ENCODE data around the gene TUBB1.
"Not testable (repeated sequence)": the region's sequence is repeated elsewhere in the genome, so short reads cannot be mapped to it uniquely, and the experiment has no call there.

TUBB1 gene

DNA sequence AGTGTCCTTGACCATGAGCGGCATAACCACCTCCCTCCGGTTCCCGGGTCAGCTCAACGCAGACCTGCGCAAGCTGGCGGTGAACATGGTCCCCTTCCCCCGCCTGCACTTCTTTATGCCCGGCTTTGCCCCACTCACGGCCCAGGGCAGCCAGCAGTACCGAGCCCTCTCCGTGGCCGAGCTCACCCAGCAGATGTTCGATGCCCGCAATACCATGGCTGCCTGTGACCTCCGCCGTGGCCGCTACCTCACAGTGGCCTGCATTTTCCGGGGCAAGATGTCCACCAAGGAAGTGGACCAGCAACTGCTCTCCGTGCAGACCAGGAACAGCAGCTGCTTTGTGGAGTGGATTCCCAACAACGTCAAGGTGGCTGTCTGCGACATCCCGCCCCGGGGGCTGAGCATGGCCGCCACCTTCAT lies 4.9 kb downstream of the TUBB1 start:
- no peak for DNase-seq

DNA sequence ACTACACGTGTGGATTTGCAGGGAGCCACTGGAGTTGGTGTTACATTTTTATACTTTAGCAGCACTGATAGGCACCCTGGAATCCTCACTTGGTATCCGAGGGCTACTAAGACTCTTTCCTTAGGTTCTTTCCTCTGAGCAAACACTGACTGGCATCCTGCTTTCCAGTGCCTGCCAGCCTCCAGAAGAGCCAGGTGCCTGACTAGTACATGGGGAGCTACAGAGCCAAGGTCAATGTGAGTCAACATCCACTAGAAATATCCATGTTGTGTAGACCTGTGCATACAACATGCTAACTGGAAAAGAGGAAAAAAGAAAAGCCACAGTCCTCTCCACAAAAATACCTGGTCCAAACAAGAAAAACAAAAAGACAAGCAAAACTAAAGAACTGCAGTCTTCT lies 5.9 kb downstream of the TUBB1 start:
- DNase-seq = no peak

DNA sequence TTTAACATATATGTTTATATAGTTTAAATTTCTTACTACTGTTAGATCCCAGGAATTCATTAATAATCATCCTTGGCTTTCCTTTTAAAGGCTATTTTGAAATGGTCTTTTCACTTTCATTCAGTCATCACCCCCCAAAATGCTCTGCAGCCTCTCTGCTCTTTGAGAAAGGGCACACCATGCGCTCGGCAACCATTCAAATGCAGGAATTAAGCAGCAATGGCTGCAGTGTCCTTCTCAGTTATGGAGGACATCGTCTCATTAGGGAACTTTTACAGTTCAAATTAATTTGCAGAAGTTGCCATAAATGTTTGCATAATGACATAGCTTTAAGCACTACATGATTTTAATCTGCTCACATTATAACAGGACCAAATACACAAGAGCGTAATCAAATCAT lies 6.3 kb downstream of the TUBB1 start:
- no peak for DNase-seq

DNA sequence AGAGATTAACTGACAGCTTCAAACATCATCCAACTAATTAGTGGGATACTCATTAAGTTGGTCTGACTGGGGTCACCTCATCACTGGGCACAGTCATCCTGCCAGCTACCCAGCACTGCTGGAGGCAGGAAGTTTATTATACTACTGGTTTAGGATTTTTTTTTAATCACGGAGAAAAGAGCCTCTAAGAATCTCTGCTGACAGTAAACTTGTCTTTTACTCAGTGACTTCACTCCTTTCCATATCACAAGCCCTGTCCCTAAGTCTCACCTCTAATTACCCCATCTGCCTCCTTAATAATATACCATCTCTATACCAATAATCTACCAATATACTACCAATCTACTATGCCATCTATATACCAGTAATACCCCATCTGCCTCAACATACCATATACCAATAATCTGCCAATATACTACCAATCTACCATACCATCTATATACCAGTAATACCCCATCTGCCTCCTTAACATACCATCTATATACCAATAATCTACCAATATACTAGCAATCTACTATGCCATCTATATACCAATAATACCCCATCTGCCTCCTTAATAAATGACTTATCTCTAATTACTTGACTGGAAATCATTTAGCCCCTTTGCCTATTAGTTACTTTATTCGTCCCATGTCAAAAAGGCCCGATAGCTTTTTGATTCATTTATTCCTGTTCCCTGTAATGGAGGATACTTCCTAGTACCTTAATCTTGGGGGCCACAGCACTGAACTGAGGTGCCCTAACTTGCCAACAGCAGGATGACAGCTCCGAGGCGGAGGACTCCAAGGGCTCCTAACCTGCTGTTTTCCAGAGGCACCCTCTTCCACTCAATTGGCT lies 7.9 kb downstream of the TUBB1 start:
- no peak for DNase-seq

DNA sequence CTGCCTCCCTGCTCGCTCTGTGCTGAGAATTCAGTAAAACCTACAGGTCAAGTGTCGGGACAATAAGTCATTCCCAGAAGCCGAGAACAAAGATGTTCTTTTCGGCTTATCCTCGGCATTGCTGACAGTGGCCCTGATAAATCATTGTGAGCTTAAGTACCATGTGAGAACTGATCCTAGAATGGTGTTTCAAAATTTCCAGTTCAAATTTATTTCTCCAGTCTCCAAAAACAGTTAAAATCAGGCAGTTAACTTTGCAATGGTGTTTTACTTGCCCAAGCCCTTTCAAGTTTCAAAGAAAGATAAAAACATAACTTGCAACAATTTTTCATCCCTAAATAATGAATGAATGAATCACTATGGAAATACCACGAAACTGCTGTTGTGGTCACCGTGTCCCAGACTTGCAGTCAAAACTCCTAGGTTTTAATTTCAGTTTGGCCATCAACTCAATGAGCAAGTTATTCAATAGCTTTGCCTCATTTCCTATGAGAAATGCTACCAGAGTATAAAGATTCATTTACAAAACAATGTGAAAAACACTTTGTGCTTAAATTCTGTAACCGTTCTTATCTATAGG lies 8.6 kb downstream of the TUBB1 start:
- no peak for DNase-seq

DNA sequence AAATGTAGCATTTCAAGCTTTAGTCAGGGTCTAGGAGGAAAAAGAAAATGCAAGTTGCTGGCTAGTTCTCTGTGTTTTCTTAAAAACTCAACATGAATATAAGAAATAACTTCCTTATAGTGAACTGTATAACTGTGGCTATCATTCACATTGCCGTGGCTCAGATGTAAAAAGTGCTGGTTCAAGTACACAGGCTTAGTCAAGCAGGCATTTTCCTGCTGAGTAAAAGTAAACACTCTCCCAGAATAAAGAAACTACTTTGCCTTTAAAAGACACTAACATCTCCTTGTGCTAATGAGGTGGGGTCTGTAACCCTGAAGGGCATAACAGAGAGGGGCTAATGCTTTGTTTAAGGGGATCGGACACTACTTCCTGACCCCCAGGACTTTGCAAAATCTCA lies 9.6 kb downstream of the TUBB1 start:
- no peak for DNase-seq

DNA sequence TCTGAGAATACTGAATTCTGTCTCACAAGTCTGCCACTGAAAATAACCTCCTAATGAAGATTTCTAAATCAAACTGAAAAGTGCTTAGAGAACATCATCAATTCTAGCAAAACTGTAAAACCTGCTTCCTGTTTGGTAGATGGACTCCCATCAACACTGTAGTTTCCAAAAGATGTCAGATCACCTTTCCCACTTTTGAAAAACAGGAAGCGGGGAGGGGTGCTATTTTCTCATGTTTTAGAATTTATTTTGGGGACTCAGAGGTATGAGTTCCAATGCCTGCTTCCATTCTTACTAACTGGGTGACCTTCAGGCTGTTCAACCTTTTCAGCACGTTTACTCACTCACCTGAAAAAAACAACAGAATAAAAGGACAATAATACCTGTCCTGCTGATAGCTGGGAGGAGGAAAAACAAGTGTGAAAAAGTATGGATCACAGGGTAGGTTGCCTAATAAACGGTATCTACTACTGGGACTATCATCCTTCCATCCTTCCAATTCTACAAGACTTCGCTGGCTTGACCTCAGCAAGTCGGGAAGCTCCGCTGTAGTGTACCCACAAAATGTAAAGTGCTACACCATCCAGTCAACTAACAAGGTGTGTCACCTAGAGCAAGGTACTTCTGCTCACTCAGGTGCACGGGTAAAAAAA lies 11.8 kb downstream of the TUBB1 start:
- no peak for DNase-seq

DNA sequence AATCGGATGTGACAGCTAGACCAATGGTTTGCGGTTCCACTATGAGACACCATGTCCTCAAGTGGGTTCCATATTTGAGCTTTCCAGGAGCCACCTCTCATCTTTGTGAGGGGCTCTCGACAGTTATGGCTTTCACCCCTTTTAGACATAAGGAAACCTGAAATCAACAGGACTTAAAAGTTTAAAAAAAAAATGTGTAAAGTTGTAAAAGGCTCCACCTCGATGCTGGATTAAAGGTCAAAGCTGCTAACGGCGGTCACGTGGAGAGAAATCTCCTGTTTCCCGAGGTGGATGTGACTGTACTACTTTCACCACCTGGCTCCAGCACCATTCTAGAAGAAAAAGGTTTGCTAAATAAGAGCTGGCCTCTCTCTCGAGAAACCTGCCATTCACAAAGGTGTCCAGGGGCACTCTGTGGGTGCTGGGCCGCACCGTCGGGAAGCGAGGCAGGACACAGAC lies 12.4 kb downstream of the TUBB1 start:
- no peak for DNase-seq

DNA sequence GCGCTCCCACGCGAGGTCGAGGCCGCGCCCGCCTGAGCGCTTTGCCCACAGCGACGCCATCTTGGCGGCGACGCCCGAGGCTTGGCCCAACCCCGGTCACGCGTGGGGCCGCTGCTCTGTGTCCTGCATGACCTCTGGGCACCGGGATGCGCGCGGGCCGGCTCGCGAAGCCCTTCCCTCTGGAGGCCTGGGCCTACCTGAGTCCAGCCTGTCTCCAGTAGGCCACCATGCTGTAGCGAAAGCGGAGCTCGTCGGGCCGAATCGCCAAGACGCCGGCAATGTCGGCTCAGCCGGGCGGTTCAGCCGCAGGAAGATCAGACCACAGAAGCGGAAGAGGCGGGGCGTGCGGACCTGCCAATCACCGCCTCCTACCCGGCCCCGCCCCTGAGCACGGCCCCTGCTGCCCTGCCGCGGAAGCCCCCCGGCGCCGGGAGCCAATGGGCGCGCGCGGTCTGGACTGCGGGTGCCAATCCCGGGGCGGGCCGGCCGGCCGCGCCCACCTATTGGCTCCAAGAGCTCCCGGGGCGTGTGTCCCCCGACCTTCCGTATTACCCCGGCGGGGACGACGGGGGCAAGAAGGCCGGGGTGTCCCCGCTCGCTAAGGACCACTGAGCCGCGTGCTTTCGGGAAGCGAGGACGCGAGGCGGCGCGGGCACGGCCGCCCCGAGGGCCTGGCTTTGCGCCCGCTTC lies 12.9 kb downstream of the TUBB1 start, which contains the start of gene ATP5F1E:
Gene ATP5F1E (minus strand): TSS at position 313 of the 690 bp plus-strand sequence. CDS start 84 bp downstream, at position 229.
- peak; percentile 89 for DNase-seq

DNA sequence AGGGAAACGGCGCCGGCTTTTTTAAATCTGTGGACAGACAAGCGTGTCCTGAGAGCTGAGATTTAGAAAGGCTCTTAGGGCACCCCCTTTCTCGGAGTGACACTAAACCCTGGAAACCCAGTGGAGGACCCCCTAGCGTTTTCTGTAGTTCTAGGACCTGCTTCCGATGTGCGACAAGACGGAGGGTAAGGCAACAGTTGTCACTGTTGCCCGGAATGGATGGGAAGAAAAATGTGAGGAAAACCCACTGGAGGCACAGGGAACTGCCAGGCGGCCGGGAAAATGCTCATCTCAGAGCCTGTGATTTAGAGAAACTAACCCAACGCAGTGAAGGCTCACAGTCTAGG lies 13.5 kb downstream of the TUBB1 start:
- peak; percentile 35 for DNase-seq

DNA sequence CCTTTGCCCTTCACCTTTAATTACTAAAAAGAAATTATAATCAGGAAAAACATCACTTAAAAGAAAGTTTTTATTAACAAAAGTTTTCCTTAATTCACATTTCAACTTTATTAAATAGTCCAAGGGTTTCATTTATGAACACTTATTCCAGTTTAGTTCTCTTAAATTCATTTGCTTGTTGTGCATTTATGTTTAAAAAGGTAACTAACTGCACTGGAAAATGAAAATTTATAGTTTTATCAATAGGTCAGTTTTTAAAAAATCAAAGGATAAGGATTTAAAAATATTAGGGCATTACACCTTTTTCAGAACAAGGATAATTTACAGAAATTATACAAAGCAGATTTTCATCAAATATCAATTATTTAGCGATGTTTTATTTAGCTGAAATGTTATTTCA lies 13.9 kb downstream of the TUBB1 start:
- DNase-seq = no peak

DNA sequence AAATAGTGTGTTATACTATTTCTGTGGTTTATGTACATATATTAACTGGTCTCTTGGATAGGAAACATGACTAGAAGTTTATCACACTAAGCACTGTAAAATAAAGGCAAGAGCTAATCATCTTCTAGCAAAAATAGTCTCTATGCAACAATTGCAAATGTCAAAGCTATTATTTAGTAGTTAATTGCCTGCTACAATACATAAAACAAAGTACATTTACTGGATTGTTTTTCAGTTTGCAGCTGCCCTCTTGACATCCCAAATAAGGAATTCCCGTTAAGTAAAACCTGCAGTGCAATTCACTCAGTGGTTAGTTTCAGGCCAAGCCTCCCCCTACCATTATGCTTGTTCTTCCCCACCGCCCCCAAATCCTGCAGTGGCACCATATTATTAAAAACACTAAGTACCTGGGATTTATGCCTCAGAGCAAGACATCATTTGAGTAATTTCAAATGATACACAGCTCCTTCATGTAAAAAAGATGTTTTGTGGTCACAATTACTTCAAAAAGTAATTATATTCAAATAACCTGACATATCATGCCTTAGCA lies 14.5 kb downstream of the TUBB1 start:
- no peak for DNase-seq

DNA sequence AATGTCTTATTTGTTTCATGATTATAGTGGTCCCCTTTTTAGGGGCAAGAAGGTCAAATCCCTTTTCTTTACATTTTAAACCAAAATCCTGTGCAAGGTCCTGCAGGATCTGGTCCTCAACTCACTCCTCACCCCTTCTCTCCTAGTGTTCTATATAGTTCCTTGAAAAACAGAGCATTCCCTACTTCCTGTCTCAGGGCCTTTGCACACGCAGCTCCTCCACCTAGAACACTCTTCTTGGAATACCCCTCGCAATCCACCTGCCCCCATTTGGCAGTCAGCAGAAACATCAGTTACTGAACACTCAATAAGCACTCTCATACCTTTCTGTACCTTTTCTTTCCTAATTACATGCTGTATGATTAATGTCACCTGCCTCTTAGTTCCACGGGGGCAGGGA lies 16.2 kb downstream of the TUBB1 start:
- DNase-seq = no peak

DNA sequence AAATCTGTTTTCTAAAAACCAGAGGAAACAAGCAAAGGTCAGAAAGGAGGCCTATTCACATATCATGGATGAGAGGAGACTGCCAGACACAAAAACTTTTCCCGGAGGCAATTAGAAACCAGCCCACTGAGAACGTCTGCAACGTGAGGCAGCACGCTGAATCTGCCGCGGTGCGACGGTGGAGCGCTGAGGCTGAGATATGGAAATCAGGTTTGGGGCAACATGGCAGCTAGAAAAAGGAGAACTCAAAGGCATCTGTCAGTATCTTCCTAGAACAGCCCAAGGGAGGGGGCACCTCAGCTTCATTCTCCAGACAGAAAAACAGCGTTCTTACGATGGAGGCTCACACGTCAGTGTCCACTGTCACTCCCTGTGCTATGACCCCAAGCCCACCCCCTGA lies 18.2 kb downstream of the TUBB1 start:
- no peak for DNase-seq

DNA sequence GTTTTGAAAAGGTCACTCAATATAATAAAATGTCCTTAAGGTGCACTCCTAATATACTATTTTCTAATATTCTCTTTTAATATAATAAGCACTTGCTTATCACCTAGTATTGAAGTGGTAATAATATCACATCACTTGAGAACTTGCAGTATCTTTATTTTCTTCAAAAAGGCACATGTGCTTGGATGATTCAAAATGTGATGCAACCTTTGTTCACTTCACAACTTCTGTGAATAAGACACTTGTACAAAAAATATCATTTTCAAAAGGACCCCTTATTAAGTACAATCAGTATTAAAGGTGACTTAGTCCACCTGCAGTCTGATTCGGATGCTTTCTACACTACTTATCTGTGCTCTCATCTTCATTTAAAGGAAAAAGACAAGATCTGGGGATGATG lies 20.0 kb downstream of the TUBB1 start:
- DNase-seq = no peak

DNA sequence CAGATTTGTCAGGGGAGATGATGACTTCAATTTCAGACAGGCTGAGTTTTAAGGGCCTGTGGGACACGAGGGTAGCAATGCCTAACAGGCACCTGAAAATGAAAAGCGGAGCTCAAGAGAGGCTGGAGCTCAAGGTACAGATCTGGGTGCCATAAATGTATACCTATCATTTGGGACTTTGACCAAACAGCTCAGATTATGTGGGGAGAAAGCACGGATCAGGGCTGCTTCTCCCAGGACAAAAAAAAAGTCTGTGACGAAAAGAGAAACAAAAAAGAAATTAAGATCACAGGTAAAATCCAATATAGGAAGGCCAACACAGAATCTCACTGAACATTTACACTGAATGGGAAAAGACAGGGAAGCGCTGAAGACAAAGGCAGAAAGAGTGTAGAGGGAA lies 21.4 kb downstream of the TUBB1 start:
- no peak for DNase-seq

DNA sequence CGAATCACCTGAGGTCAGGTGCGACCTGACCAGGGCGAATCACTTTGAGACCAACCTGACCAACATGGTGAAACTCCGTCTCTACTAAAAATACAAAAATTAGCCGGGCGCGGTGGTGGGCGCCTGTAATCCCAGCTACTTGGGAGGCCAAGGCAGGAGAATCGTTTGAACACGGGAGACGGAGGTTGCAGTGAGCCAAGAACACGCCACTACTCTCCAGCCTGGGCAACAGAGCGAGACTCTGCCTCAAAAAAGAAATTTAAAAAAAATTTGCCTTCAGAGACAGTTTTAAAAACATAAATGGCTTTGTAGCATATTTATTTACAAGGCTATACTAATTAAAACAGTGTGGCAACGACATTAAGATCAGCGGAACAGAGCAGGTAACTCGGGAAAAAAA lies 22.3 kb downstream of the TUBB1 start:
- DNase-seq = not testable (repeated sequence)

DNA sequence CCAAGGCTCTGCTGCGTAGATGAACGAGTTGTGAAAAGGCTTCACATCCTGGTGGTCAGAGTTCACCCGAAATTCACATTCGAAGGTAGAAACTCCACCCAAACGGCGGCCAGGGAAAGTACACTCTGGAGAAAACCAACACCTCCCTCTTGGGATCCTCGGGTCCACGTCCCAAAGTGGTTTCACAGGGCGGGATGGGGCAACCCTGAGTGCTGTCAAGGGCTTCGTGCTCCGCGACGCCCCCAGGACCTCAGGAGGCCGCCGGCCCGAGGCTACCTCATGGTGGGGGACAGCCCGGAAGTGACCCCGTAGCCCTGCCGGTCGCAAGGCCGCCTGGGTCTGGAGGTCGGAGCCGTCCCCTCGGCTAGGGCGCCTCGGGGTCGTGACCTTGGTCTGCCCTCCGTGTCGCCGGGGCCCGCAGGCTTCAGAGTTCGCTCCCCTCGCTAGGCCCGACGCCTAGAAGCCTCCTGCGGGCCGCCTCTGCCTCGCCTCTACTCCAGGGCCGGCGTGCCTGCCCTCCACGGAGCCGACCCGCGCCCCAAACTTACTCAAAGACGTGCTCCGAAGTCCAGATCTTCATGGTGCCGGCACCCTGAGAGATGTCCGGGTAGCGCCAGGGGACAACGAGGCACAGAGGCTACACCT lies 23.0 kb downstream of the TUBB1 start, which contains the start of gene PRELID3B:
Gene PRELID3B (minus strand): TSS at position 636 of the 645 bp plus-strand sequence. CDS start 56 bp downstream, at position 580.
- no peak for DNase-seq

DNA sequence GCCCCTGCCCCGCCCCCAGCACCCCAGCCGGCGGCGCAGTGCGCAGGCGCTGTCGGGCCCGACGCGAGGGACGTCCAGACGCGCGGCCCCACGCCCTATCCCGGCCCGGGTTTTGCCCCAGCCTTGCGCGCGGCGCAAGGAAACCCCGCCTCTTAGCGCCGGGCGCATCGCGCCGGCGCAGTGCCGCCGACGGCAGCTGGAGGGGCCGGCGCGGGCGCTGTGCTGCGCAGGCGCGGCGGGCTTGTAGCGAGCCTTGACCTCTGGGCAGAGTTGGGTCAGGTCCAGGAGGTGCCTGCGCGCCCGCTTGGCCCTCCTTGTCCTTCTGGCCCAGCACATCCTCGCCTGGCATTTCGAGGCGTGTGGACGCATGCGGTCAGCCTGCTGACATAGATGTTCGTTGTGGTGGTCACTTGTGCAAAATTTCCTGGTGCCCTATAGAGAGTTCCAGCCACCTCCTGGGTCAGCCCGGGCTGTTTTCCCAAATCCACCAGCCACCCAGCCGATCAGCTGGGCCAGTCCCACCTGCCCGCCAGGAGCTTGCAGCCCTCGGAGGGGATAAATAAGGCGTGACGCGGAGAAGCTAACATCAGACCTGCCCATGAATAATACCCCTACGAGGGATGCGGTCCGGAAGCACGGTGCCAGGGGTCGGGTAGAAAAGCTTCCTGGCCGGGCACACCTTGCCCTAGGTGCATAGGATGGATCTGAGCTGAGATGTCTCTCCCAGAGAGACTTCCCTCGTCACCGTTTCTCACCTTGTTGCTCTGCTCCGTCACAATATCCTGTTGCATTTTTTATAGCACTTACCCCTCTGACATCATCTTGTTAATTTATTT lies 23.8 kb downstream of the TUBB1 start:
- DNase-seq = peak; percentile 83

DNA sequence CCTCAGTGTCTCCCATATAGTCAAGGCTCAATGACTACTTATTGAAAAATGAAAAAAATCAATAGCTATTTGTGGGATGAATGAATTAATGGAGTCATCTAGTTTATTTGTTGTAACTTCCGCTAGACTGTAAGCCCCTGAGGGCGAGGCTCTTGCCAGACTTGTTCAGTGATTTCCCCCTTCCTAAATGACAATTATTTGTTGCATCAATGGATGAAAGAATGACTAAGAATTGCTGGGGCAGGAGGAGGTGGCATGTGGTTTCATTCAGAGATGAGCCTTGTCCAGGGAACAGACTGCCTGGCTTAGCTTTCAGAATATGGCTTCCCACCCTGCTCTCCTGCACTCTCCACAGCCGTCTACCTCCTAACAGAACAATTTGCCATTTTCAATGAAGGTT lies 24.5 kb downstream of the TUBB1 start:
- no peak for DNase-seq

DNA sequence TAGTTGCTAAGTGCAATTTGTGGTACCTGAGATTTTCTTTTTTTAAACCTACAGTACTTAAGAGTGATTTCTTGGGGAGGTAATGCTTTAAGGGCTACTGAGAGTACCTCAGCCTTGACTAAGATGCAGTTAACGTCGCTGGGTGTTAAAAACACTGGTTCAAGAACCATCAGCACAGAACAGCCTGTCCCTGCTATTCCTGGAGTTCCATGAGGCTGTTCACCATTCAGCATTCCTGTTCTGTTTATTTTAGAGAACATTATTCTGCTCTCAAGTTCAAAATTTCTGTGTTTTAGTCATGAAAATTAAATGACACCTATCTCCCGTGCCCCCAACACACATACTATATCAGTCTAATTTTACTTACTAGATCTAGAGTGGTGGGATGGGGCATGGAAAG lies 25.1 kb downstream of the TUBB1 start:
- DNase-seq = no peak

DNA sequence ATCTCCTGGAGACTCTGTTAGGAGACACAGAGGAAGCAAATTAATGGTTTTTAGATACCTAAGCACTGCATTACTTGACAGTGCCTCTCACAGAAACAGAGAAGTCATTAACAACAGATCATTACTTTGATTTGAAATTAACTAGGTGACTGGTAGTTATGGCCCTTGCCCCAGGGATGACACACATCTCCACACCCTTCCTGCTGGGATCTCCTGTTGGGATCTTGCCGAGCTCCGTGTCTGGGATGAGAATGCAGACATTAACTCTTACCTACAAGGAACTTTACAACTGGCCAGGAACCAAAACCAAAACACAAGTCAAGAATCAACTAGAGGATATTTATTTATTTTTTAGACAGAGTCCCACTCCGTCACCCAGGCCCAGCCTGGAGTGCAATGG lies 25.6 kb downstream of the TUBB1 start:
- no peak for DNase-seq
